Motor neuron (in vitro differentiated cells): Measurements from ENCODE around the gene ZNF574. TPM values are rescaled to one million over a fixed set of nuclear protein-coding genes. Genes with fewer than 3 reads are reported as not detected.
"Not testable (repeated sequence)": the region's sequence is repeated elsewhere in the genome, so short reads cannot be mapped to it uniquely, and the experiment has no call there.

Source experiments
- ATAC-seq, 8 experiments: fragments of 200-7000 bp; cut with Tn5 transposase; replicated peaks in 6 of 8; 2 replicates each; pipeline ENCODE4 v1.8.0; 2021; ENCODE audit warnings: mild to moderate bottlenecking in 8 of 8, moderate library complexity in 8 of 8
- H3K27ac ChIP-seq, 2 donors: fragments of 250-450 bp; sonication (Bioruptor Pico); 2 replicates each; pipeline ENCODE4 v1.9.0; 2021; ENCODE audit warnings: antibody characterized with exemption in 2 of 2, mild to moderate bottlenecking in 2 of 2, moderate library complexity in 1 of 2
- H3K4me1 ChIP-seq, 2 donors: fragments of 250-450 bp; sonication (Bioruptor Pico); replicated peaks in 1 of 2; 2 replicates each; pipeline ENCODE4 v1.6.1; 2021; ENCODE audit warnings: antibody characterized with exemption in 2 of 2, mild to moderate bottlenecking in 2 of 2, moderate library complexity in 1 of 2
- H3K4me3 ChIP-seq, 5 donors: fragments of 250-450 bp; sonication (Bioruptor Pico); 2 replicates each; pipeline ENCODE4 v1.9.0; 2021; ENCODE audit warnings: antibody characterized with exemption in 5 of 5, mild to moderate bottlenecking in 5 of 5, moderate library complexity in 4 of 5
- WGBS, 10 experiments: fragments of 450-650 bp; shearing (Covaris generic); methylation state at CpG; one replicate each; pipeline ENCODE4 v1.0.0; 2022; 5-methylcytosine and 5-hydroxymethylcytosine counted together
- in situ Hi-C, 9 experiments: fragments of 400-800 bp; cut with MboI; loops; one replicate each; pipeline ENCODE4 v1.15.0; 2021; ENCODE audit warnings: low sequenced_read_pairs in 9 of 9, low pct_unique_long_range_greater_than_20kb in 2 of 9; ENCODE audit not compliant: unreplicated experiment in 9 of 9
- total RNA-seq, 8 experiments: library from RNA; unstranded; fragments of 300-600 nt; gene quantifications; 2 replicates each; pipeline versions ENCODE4 v1.2.3 to v1.2.4, GENCODE V29; 2022

ZNF574 gene
- total RNA-seq, 8 experiments from 2014 or later, result 7.4 to 17.4 (median 11.6) TPM

DNA sequence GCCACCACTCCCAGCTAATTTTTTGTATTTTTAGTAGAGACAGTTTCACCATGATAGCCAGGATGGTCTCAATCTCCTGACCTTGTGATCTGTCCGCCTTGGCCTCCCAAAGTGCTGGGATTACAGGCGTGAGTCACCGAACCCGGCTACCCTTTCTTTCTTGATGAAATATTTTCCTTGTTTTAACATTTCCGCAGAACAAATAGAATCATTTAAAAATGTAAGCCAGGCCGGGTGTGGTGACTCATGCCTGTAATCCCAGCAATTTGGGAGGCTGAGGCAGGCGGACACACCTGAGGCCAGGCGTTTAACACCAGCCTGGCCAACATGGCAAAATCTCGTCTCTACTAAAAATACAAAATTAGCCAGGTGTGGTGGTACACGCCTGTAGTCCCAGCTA lies 24.3 kb downstream of the ZNF574 start:
- not testable (repeated sequence) for H3K4me1 ChIP-seq, ATAC-seq, H3K4me3 ChIP-seq, H3K27ac ChIP-seq
- in situ Hi-C loops, result loop anchor here in 2 of 9 experiments (25.0 kb wide), 1 partner anchor 112 kb away; the partner anchor contains the start of genes DEDD2 (in 2 of the 2) and ZNF526 (in 2 of the 2)
- WGBS, 10 experiments, result 20 to 87% (median 77%) methylated on average over 1 to 7 of the region's 10 CpGs; no CpG with 5 or more reads in 2 of the 10 experiments

DNA sequence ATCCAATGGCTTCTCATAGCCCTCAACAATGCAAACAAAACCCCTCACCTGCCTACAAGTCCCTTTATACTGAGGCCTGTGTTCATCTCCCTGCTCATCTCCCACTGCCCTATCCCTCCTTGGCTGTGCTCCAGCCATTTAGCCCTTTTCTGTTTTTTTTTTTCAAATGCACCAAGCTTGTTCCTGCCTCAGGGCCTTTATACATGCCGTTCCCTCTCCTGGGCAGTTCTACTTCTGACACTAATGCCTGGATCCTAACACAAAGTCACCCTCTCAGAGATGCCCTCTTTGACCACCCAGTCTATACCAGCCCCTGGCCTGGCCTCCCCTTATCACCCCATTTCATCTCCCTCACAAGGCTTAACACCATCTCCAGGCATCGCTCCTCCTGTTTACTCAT lies 26.9 kb downstream of the ZNF574 start:
- 76 to 100% (median 88%) methylated on average over 1 to 2 of the region's 2 CpGs; no CpG with 5 or more reads in 4 of the 10 experiments for WGBS, 10 experiments
- no peak for ATAC-seq
- in situ Hi-C loops, result loop anchor here in 2 of 9 experiments (25.0 kb wide), 1 partner anchor 109 kb away; the partner anchor contains the start of genes DEDD2 (in 2 of the 2) and ZNF526 (in 2 of the 2)

DNA sequence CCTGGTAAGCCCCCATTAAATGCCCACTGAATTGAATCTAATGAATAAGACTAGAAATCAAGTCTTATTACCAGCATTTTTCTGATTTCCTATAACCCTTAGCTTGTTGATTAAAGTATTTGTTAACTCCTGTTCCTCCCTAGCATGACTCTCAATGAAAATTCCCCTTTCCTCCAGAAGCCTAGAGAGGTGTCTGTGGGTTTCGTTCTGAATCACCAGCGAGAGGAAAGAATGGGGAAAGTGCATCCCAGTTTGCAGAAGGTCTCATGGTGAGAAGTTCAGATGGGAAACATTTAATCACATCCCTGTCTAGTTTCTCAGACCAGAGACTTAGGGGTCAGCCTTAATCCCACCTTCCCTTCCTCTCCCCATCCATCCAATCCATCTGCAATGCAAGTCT lies 29.4 kb downstream of the ZNF574 start:
- H3K27ac ChIP-seq, result no peak overlapping the region
- in situ Hi-C loops, result loop anchor here in 2 of 9 experiments (25.0 kb wide), 1 partner anchor 107 kb away; the partner anchor contains the start of genes DEDD2 (in 2 of the 2) and ZNF526 (in 2 of the 2)
- peaks cover 0 to 4% of the 10 kb centered on the region in 2 donors for H3K4me1 ChIP-seq
- no peak for ATAC-seq
- WGBS, 10 experiments, result 43 to 80% (median 57%) methylated on average over 1 to 2 of the region's 2 CpGs; no CpG with 5 or more reads in 4 of the 10 experiments
- H3K4me3 ChIP-seq, result no peak overlapping the region

More for the DNA sequence above, 26.9 kb downstream of the ZNF574 start:
- H3K4me3 ChIP-seq, result no peak overlapping the region
- no peak overlapping the region for H3K27ac ChIP-seq
- H3K4me1 ChIP-seq, result no peaks in the 10 kb centered on the region

DNA sequence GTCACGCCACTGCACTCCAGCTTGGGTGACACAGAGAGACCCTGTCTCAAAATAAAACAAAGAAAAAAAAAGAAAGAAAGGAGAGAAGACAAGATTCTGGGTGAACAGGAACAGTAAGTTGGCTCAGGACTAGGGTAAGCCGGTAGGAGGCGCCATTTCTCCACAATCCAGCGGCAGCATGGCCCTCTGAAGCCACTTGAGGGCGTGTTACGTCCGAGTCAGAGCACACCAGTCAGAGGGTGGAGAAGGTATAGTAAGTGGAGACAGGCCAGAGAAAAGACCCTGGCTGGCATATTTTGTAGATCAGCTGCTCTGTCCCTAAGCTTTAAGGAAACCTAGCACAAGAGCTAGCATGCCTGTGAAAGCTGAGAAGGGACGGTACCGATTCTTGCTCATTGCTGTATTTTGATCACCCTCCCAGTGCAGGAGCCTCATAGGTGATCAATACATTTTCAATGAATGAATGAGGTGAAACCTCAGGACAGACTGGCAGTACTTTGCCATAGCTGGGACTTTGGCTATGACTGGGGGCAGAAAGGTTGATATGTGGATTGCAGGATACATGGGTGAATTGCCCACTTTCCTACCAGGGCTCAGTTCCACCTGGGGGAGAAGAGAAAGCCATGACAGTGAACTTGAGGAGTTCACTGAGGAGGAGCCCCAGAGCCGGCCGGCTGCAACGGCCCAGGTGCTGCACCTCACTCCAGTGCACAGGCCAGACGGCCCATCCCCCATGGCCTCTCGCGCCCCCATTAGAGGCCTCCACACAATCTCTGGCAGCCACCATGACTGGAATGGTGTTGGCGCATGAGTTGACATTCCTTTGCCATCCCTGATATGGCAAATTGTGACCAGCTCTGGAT lies 32.8 kb downstream of the ZNF574 start:
- peak overlapping the region in 1 of 5 donors; percentile 7 for H3K4me3 ChIP-seq
- no peak overlapping the region for H3K27ac ChIP-seq
- WGBS, 10 experiments, result 0 to 34% (median 13%) methylated on average over 1 to 7 of the region's 16 CpGs; no CpG with 5 or more reads in 1 of the 10 experiments
- in situ Hi-C loops, result loop anchor here in 2 of 9 experiments (25.0 kb wide), 1 partner anchor 104 kb away; the partner anchor contains the start of genes DEDD2 (in 2 of the 2) and ZNF526 (in 2 of the 2)
- H3K4me1 ChIP-seq, result peaks cover 3 to 7% of the 10 kb centered on the region in 2 donors
- peak; percentile 68 to 98 (median 93) for ATAC-seq

DNA sequence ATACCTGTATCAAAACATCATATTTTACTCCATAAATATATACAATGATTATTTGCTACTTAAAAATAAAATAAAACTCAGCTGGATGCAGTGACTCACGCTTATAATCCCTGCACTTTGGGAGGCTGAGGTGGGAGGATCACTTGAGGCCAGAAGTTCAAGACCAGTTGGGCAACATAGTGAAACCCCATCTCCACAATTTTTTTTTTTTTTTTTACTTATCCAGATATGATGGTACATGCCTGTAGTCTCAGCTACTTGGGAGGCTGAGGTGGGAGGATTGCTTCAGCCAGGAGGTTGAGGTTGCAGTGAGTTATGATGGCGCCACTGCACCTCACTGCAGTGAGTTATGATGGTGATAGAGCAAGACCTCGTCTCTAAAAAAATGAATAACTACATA lies 33.9 kb downstream of the ZNF574 start:
- H3K4me1 ChIP-seq, result peaks cover 14 to 18% of the 10 kb centered on the region in 2 donors
- WGBS, 10 experiments, result 40 to 94% (median 80%) methylated on average over 1 to 3 of the region's 3 CpGs; no CpG with 5 or more reads in 2 of the 10 experiments
- no peak for ATAC-seq
- in situ Hi-C loops, result loop anchor here in 2 of 9 experiments (25.0 kb wide), 1 partner anchor 102 kb away; the partner anchor contains the start of genes DEDD2 (in 2 of the 2) and ZNF526 (in 2 of the 2)
- H3K4me3 ChIP-seq, result no peak overlapping the region
- H3K27ac ChIP-seq, result no peak overlapping the region

DNA sequence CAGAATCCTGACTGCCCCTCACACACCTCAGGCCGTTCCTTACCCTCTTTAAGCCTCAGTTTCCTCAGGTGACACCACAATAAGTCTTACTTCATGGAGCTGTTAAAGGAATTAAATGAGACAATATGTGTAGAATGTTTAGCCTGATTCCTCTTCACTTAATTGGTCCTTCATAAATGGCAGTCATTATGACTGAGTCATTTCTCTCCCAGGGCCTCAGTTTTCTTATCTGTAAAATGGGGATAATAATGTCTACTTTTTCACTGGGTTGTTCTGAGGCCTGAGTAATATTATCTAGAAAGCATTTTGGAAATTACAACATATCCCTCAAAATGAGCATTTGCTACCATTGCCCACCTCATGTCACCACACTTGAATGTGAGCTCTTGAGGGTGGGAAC lies 34.7 kb downstream of the ZNF574 start:
- in situ Hi-C loops, result loop anchor here in 2 of 9 experiments (25.0 kb wide), 1 partner anchor 102 kb away; the partner anchor contains the start of genes DEDD2 (in 2 of the 2) and ZNF526 (in 2 of the 2)
- no peak for ATAC-seq
- 60 to 86% (median 71%) methylated on average over 1 of the region's 1 CpG; no CpG with 5 or more reads in 6 of the 10 experiments for WGBS, 10 experiments
- peaks cover 17 to 19% of the 10 kb centered on the region in 2 donors for H3K4me1 ChIP-seq
- no peak overlapping the region for H3K4me3 ChIP-seq
- H3K27ac ChIP-seq, result no peak overlapping the region

DNA sequence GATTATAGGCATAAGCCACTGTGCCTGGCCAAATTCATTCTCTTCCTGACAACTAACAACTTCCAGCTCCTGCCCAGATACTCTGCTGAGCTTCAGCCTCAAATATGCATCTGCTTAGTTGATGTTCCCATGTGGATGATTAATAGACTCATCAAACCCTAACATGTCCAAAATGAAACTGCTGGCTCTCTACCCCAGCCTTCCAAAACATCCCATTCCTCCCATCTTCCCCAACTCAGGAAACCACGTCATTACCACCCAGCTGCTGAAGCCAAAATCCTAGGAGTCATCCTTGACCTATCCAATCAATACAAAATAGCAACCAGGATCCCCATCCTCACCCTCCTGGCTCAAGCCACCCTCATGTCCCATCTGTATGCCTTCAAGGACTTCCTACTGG lies 35.4 kb downstream of the ZNF574 start:
- peak in 2 of 8 experiments; percentile 8 to 10 for ATAC-seq
- 0 to 100% (median 60%) methylated on average over 1 of the region's 1 CpG; no CpG with 5 or more reads in 5 of the 10 experiments for WGBS, 10 experiments

DNA sequence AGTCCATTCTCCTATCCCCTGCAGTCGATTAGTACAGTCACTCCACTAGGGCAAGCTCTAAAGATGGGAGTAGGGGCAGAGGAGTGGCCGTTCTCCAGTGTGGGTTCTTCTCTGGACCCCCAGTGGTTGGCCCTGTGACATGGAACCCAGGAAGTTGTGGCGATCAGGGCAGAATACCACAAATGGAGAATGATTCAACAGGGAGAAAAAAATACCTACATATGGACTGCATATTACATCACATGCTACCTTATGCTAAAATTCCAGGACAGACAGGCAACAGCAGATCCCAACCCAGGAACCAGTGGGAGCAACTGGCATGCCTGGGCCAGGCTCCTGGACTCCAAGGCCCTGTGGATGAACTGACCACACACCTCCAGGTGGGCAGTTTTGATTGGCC lies 35.8 kb downstream of the ZNF574 start:
- in situ Hi-C loops, result loop anchor here in 2 of 9 experiments (25.0 kb wide), 1 partner anchor 100 kb away; the partner anchor contains the start of genes DEDD2 (in 2 of the 2) and ZNF526 (in 2 of the 2)
- H3K4me1 ChIP-seq, result peaks cover 17 to 19% of the 10 kb centered on the region in 2 donors
- ATAC-seq, result peak in 2 of 8 experiments; percentile 16 to 48
- WGBS, 10 experiments, result 0 to 67% (median 35%) methylated on average over 1 to 2 of the region's 3 CpGs; no CpG with 5 or more reads in 6 of the 10 experiments
- H3K4me3 ChIP-seq, result no peak overlapping the region
- H3K27ac ChIP-seq, result no peak overlapping the region

More for the DNA sequence above, 35.4 kb downstream of the ZNF574 start:
- Histone ChIP-seq H3K4me1 (peaks cover 17 to 19% of the 10 kb centered on the region in 2 donors), H3K4me3 (no peak overlapping the region), H3K27ac (no peak overlapping the region)
- in situ Hi-C loops, result loop anchor here in 2 of 9 experiments (25.0 kb wide), 1 partner anchor 101 kb away; the partner anchor contains the start of genes DEDD2 (in 2 of the 2) and ZNF526 (in 2 of the 2)

DNA sequence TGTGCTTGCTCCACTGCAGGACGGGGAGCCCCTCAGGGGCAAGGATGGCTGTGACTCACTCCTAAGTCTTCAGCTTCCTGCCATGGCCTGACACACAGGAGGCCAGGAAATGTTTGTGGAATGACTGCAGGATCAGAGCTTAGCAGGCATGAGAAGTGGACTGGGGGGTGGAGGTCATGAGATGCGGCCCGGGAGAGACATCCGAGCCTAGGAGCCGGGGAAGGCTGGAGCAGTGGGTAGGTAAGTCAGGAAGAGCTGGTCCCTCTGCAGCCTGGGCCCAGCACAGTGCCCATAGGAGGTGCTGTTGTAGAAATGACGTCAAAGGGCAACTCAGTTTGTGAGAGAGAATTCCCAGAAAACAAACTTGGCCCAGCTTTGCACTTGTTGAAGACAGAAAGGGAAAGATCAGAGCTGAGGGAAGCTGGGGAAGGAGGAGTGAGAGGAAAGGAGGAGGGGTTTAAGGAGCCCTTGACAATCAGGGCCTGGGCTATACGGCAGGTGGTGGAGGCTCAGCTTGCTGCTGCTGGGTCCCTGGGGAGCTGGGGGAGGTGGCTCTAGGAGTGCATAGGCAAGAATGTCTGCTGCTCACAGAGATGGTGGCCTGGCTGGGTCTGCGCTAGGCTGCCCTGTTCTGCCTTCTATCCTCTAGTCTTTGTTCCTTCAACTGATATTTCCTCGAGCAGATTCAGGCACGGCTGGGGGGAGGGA lies 37.8 kb downstream of the ZNF574 start:
- WGBS, 10 experiments, result 0 to 80% (median 31%) methylated on average over 1 to 6 of the region's 10 CpGs; no CpG with 5 or more reads in 2 of the 10 experiments
- peak; percentile 56 to 93 (median 83) for ATAC-seq
- in situ Hi-C loops, result loop anchor here in 2 of 9 experiments (25.0 kb wide), 1 partner anchor 99 kb away; the partner anchor contains the start of genes DEDD2 (in 2 of the 2) and ZNF526 (in 2 of the 2)
- H3K27ac ChIP-seq, result peak overlapping the region; percentile 73 to 80
- peaks cover 16 to 17% of the 10 kb centered on the region in 2 donors for H3K4me1 ChIP-seq
- H3K4me3 ChIP-seq, result no peak overlapping the region

DNA sequence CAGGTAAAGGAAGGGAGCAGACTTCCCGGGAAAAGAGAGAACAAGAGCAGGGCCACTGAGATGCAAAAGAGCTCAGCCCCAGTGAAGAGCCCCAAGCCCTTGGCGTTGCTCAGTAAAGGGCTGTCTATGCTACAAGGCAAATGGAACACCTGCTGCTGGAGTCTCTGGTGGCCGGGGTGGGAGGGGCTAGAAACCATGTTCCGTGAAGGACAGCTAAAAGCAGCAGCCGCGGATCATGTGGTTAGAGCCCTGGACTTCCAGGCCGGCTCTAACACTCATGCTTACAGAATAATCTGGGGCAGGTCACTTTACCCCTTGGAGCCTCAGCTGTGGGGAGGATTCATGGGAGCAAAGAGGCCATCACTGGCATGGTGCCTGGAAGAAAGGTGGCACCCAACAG lies 38.4 kb downstream of the ZNF574 start:
- 0 to 67% (median 0%) methylated on average over 1 to 2 of the region's 7 CpGs; no CpG with 5 or more reads in 7 of the 10 experiments for WGBS, 10 experiments
- Histone ChIP-seq H3K4me3 (no peak overlapping the region), H3K27ac (peak overlapping the region; percentile 73 to 80), H3K4me1 (peaks cover 15 to 17% of the 10 kb centered on the region in 2 donors)
- in situ Hi-C loops, result loop anchor here in 2 of 9 experiments (25.0 kb wide), 1 partner anchor 98 kb away; the partner anchor contains the start of genes DEDD2 (in 2 of the 2) and ZNF526 (in 2 of the 2)
- ATAC-seq, result peak in 6 of 8 experiments; percentile 9 to 88 (median 82)

DNA sequence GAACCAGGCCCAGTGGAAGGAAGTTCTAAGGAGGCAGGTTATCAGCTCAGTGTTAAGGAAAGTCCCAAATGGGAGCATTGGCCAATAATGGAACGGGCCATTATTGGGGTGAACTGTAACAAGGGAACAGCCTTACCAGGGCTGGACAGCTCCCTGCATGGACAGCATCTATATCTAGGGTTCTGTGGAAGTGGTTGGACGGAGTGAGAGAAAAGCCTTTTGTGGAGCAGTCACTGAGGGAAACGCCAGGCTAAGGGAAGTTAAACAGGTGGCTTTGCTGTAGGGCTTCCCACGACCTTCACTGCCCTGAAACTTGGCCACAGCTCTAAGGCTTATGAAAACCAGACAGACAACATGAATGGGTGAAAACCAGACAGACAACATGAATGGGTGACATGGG lies 39.3 kb downstream of the ZNF574 start:
- in situ Hi-C loops, result loop anchor here in 2 of 9 experiments (25.0 kb wide), 1 partner anchor 97 kb away; the partner anchor contains the start of genes DEDD2 (in 2 of the 2) and ZNF526 (in 2 of the 2)
- Histone ChIP-seq H3K4me1 (peaks cover 15 to 17% of the 10 kb centered on the region in 2 donors), H3K4me3 (no peak overlapping the region), H3K27ac (no peak overlapping the region)
- 0 to 100% (median 73%) methylated on average over 1 to 4 of the region's 4 CpGs; no CpG with 5 or more reads in 3 of the 10 experiments for WGBS, 10 experiments
- no peak for ATAC-seq
